Articular chondrocyte of knee joint (primary cell): ENCODE data around the gene PANK3. TPM values are rescaled to one million over a fixed set of nuclear protein-coding genes. Genes with fewer than 3 reads are reported as not detected.
A peak's percentile ranks its signal among the peaks of the same experiment; 100 is the strongest.

Experiments
- small RNA-seq: library from RNA; depleted of rRNA; stranded (forward); fragments of <200 nt; gene quantifications from one replicate; pipeline ENCODE3, GENCODE V24; 2012
- total RNA-seq: library from RNA; depleted of rRNA; stranded (reverse); fragments of >200 nt; gene quantifications from 2 replicates; pipeline ENCODE4 v1.2.3, GENCODE V29; 2012

The PANK3 gene
- 41.8 and 43.5 TPM in 2 replicates for total RNA-seq

GRCh38 chr5:168578538-168579487 is at the start of gene PANK3:
TSS of gene PANK3 (minus strand) at chr5:168579368. CDS start at chr5:168579283, 85 bp downstream.

GRCh38 chr5:168528521-168529373 is 50.4 kb downstream of the PANK3 start, which contains the start of gene FBLL1:
TSS of gene FBLL1 (plus strand) at chr5:168529305. CDS start at chr5:168529505, 200 bp downstream.

Small RNA genes within 50 kb of the gene (small RNA-seq; reads per million reads assigned to genes)
- gene MIR103A1 = 36.7 reads per million, percentile 96 among the genes with 10 or more reads in this experiment

Other genes with a start within 250 kb of the PANK3 start
- 250 and 287 TPM in 2 replicates for gene RARS1, start 92.9 kb downstream of the PANK3 start, total RNA-seq
- gene FBLL1, start 50.1 kb downstream of the PANK3 start, total RNA-seq = 0.39 and 0.43 TPM in 2 replicates